Neural cell (in vitro differentiated cells): ENCODE measurements around the gene STPG4.

Experiments
- EP300 ChIP-seq: fragments of 450-650 bp; conservative IDR thresholded peaks from 2 replicates; pipeline ENCODE4 v1.6.1; 2014; ENCODE audit warnings: antibody characterized with exemption, mild to moderate bottlenecking, moderate library complexity; ENCODE audit not compliant: poor library complexity, severe bottlenecking
- EZH2 ChIP-seq: fragments of 200-600, 300-800 bp; shearing (Covaris generic), sonication (generic); IDR thresholded peaks from 2 replicates; pipeline ENCODE4 v1.6.1; 2014; ENCODE audit warnings: antibody characterized with exemption, low read length, borderline replicate concordance, mild to moderate bottlenecking; ENCODE audit not compliant: insufficient read depth, poor library complexity, severe bottlenecking
- POLR2AphosphoS5 ChIP-seq: IDR thresholded peaks from 2 replicates; pipeline ENCODE4 v1.6.1; 2012
- RAD21 ChIP-seq: fragments of 450-650 bp; conservative IDR thresholded peaks from 2 replicates; pipeline ENCODE4 v1.6.1; 2014; ENCODE audit warnings: antibody characterized with exemption, mild to moderate bottlenecking, moderate library complexity
- TAF1 ChIP-seq: IDR thresholded peaks from 2 replicates; pipeline ENCODE4 v1.6.1; 2012; ENCODE audit warnings: low read depth
- TF ChIP-seq, protein P1 (sequence below): fragments of 450-650 bp; IDR thresholded peaks from 2 replicates; pipeline ENCODE4 v1.5.1; 2014; ENCODE audit warnings: antibody characterized with exemption, mild to moderate bottlenecking, moderate library complexity; ENCODE audit not compliant: poor library complexity, severe bottlenecking
- TF ChIP-seq, protein P2 (sequence below): IDR thresholded peaks from 2 replicates; pipeline ENCODE4 v1.6.1; 2012; ENCODE audit warnings: borderline replicate concordance

DNA sequence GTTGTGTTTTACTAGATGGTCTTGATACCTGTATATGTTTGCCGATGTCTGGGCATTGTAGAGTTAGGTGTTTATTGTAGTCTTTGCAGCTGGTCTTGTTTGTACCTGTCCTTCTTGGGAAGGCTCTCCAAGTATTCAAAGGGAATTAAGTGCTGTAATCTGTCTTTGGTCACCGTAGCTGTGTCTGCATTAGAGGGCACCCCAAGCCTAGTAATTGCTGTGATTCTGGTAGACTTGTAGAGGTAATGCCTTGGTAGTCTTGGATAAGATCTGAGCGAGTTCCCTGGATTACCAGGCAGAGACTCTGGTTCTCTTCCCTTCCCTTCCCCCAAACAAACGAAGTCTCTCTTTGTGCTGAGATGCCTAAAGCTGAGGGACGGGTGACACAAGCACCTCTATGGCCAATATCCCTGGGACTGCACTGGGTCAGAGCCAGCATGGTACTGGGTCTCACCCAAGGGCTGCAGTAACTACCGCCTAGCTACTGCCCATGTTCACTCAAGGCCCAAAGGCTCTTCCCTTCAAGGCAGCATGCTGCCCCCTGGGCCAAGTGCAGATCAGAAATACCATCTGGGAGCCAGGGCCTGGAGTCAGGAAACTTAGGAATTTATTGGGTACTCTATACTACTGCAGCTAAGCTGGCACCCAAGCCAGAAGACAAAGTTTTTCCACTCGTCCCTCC is 27.1 kb downstream of the STPG4 start:
- TF ChIP-seq TAF1 = no peak
- no peak for TF ChIP-seq EZH2
- TF ChIP-seq, protein P1, sequence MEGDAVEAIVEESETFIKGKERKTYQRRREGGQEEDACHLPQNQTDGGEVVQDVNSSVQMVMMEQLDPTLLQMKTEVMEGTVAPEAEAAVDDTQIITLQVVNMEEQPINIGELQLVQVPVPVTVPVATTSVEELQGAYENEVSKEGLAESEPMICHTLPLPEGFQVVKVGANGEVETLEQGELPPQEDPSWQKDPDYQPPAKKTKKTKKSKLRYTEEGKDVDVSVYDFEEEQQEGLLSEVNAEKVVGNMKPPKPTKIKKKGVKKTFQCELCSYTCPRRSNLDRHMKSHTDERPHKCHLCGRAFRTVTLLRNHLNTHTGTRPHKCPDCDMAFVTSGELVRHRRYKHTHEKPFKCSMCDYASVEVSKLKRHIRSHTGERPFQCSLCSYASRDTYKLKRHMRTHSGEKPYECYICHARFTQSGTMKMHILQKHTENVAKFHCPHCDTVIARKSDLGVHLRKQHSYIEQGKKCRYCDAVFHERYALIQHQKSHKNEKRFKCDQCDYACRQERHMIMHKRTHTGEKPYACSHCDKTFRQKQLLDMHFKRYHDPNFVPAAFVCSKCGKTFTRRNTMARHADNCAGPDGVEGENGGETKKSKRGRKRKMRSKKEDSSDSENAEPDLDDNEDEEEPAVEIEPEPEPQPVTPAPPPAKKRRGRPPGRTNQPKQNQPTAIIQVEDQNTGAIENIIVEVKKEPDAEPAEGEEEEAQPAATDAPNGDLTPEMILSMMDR = no peak
- no peak for TF ChIP-seq EP300
- TF ChIP-seq POLR2AphosphoS5 = no peak
- no peak for TF ChIP-seq RAD21
- TF ChIP-seq, protein P2, sequence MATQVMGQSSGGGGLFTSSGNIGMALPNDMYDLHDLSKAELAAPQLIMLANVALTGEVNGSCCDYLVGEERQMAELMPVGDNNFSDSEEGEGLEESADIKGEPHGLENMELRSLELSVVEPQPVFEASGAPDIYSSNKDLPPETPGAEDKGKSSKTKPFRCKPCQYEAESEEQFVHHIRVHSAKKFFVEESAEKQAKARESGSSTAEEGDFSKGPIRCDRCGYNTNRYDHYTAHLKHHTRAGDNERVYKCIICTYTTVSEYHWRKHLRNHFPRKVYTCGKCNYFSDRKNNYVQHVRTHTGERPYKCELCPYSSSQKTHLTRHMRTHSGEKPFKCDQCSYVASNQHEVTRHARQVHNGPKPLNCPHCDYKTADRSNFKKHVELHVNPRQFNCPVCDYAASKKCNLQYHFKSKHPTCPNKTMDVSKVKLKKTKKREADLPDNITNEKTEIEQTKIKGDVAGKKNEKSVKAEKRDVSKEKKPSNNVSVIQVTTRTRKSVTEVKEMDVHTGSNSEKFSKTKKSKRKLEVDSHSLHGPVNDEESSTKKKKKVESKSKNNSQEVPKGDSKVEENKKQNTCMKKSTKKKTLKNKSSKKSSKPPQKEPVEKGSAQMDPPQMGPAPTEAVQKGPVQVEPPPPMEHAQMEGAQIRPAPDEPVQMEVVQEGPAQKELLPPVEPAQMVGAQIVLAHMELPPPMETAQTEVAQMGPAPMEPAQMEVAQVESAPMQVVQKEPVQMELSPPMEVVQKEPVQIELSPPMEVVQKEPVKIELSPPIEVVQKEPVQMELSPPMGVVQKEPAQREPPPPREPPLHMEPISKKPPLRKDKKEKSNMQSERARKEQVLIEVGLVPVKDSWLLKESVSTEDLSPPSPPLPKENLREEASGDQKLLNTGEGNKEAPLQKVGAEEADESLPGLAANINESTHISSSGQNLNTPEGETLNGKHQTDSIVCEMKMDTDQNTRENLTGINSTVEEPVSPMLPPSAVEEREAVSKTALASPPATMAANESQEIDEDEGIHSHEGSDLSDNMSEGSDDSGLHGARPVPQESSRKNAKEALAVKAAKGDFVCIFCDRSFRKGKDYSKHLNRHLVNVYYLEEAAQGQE = no peak
